ENCODE data around the gene UBE2E2.
"Not testable (repeated sequence)": the region's sequence is repeated elsewhere in the genome, so short reads cannot be mapped to it uniquely, and the experiment has no call there.

The UBE2E2 gene

DNA sequence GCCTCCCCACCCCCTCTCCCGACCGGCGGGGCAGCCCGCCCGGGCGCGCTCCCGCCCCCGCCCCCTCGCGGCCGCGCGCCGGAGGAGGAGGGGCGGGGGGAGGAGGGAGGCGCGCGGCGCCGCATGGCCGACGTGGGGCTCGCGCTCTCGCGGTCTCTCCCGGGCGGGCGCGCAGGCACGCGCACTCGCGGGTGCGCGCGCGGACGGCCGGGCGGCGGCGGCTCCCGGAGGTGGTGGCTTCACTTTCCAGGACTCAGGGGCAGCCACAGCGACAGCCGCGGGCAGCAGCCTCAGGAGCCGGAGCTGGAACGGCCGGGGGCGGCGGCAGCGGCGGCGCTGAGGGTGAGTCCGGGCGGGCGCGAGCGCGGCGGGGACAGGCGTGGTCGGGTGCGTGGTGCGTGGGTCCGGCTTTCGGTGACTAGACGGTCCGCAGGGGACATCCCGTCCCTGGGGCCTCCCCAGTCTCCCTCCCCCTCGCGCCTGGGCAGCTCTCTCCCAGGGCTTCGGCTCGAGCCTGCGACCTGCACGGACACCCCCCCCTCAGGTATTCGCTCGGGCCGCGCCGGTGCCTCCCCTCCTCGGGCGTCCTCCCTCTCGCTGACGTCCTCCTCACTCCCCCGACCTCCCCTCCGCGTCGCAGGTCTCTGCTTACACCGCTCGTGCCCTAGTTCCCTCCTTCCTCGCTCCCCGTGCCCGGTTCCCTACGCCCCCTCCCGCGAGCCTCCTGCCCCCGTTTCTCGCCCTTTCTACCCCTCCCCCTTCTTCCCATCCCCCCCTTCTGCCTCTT, at the start of gene UBE2E2:
Gene UBE2E2 (plus strand): TSS at position 407 of the 787 bp plus-strand sequence.
- no peak for FAIRE-seq

DNA sequence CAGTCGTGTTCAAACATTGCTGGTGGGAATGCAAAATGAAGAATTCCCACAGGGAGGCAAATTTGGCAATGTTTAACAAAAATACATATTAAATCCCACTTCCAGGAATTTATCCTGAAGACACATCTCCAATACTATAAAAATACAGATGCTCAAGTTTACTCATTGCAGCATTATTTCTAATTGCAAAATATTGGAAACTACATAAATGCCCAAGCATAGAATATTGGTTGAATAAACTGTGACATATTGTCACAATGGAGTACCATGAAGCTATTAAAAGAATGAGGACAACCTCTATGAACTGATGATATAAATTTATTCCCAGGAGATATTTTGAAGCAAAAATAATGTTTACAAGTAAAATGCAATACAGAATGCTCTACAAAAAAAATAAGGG, 49.7 kb upstream of the UBE2E2 start:
- no peak for FAIRE-seq

DNA sequence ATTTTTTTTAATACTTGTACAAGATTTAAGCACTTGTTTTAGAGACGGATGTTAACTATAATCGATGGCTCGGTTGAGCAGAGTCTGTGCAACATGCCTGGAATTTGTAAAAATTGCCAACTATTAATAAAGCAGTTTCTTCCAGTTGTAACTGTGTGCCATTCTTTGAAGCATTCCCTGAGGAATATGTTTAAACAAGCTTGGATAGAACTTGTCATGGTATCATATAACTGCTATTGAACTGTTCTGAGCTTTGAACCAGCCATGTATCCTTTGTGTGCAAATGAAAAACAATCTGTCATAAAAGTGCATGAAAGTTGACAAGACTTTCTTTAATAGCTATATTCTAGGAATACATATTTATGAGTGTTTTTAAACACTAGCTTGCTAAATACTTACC, 45.8 kb upstream of the UBE2E2 start:
- no peak for FAIRE-seq

DNA sequence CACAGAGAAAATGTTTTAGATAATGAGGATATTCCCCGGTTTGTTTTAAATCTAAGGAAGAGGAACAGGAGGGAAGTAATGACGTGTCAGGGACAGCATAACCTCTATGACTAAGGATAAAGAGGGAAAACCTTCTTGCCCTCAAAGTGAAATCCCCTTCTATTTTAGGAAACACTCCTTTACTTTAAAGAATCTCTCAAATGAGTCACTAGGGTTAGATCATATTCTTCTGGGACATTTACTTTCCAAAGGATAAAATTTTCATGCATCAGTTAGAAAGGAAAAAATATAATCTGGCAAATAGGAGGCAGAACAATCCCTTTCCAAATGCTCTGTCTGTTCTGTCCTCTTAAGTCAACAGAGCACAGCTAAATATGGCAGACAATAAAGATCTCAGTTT, 43.2 kb upstream of the UBE2E2 start:
- FAIRE-seq: no peak

DNA sequence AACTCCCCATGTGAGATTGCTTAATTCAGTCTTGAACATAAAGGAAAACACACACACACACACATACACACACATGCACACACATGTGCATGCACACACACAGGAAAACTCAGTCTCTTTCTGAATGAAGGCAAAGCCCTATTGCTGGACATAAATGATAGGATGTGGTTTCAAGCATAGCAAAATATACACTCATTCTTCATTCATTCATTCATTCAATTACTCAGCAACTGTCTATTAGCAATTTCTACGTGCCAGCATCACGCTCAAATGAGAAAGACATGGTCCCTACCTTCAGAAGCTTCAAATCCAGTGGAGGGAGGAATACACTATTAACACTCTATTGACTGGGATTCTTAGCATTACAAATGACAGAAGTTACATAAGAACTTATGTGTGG, 41.8 kb upstream of the UBE2E2 start:
- no peak for FAIRE-seq

DNA sequence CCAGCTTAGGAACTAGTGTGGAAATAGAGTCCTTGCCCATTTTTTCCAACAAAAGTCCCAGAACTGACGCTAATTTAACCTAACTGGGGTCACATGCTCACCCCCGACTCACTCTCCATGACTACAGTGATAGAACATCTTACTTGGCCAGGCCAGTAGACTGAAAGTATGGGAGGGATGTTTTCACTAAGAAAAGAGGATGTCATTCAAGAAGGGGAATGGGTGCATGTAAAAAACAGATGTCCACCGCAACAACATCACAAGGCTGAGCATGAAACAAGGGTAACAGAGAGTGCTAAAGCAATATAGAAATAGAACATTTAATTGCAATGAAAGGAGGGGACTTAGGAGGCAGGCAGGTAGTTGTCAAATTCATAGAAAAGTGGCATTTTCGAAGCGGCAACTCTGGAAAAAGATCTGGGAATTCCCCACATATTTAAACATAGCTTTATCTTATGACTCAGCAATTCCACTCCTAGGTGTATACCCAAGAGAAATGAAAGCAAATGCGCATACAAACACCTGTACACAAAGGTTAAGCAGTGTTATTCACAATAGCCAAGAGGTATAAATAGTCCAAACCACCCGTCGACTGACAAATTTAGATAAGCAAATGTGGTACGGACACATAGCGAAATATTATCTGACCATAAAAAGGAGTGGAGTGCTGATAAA, 41.1 kb upstream of the UBE2E2 start:
- no peak for FAIRE-seq

DNA sequence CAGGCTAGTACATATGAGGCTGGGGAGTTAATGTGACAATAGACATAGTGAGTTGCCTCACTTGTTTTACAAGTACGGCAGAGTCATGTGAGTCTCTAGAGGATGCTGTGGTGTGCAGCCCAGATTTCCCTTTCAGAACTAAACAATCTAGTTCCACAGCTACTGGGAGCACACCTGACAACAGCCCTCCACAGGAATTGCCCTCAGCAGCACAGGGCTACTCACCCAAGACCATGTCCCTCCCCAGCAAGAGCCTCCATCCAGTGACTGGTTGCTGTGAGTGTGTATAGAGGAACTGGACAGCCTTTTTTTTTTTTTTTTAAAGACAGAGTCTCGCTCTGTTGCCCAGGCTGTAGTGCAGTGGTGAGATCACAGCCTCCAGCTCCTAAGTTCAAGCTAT, 40.2 kb upstream of the UBE2E2 start:
- no peak for FAIRE-seq

DNA sequence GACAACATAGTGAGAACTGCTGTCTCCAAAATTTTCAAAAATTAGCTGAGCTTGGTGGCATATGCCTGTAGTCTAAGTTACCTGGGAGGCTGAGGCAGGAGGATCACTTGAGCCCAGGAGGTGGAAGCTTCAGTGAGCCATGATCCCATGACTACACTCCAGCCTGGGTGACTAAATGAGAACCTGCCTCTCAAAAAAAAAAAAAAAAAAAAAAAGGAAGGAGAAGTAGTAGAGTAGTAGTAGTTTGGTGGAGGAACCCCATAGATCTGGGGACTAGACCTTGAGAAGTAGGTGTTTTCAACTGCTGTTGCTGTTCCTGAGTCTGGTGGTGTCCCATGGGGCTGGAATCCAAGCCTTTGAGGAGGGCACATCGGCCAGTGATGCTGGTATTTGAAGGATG, 38.4 kb upstream of the UBE2E2 start:
- no peak for FAIRE-seq

DNA sequence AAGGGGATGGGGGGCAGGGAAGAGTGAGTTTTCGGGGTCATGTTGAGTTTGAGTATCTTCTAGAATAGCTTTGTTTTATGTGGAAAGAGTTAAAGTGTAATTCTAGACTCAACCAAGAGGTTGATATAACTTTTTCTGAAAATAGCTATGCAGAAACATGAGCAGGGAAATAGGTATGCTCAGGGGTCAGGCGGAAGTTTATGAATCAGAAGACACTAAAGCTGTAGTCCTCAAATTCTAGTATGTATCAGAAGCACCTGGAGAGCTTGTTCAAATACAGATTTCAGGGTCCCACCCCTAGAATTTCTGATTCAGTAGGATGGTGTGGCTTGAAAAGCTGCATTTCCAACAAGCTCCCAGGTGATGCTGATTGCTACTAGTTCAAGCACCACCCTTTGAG, 37.6 kb upstream of the UBE2E2 start:
- no peak for FAIRE-seq

DNA sequence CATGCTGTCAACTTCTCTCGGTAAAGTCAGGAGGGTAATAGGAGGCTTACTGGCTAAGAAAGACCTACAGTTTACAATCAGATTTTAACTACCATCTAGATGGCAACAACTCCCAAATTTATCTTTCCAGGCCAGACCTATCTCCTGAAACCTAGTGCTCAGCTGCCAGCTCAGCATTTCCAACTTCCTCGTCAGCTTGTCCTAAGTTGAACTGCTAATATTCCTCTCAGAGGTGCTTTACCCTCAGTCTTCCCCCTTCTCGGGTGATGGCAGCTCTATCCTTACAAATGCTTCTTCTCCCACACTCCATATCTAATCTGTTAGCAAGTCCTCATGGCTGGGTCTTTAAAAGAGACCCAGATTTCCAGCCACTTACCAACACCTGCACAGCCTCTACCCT, 36.9 kb upstream of the UBE2E2 start:
- no peak for FAIRE-seq

DNA sequence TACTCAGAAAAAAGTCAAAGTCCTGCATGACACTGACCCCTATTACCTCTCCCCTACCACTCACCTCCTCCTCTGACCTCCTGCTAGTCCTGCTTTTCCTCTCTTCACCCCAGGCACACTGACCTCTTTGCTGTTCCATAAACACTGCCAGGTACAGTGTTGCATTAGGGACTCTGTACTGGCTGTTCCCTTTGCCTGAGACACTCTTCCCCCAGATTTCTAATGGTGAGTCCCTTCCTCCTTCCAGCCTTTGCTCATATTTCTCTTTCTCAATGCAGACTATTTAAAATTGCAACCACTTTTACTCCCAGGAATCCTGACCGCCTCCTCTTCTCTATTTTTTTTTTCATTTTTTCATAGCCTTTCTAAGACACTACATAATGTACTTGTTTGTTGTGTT, 36.3 kb upstream of the UBE2E2 start:
- FAIRE-seq: no peak

DNA sequence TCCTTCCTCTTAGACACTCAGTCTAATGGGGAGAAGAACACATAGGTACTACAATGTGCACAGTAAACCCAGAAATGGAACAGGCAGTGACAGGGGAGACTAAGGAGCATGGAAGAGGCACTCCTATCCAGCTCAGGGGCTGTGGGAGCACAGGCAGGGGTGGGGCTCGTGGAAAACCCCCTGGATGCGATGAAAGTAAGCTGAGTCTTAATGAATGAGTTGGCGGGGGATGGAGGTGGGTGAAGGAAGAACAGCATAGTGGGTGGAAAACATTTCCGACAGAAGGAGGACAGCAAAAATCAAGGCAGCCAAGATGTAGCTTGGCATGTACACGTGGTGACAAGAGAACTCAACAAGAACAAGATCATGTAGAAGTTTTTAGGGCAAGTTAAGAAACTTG, 33.6 kb upstream of the UBE2E2 start:
- FAIRE-seq: no peak

DNA sequence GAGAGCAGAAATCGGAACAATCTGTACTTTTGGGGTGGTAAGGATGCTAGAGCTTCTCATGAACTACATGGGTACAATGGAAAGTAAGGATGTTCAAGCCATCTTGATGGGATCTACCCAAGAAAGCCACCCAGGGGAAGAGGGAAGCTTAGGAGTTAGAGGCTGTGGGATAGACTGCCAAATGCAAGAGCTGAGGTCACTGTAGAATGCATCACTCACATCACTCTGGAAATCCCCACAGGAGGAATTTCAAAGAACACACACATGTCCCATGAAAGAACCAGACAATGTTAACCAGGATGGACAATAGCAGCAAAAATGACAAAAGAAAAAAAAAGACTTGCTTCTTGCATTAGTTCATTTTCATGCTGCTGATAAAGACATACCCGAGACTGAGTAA, 32.8 kb upstream of the UBE2E2 start:
- no peak for FAIRE-seq

DNA sequence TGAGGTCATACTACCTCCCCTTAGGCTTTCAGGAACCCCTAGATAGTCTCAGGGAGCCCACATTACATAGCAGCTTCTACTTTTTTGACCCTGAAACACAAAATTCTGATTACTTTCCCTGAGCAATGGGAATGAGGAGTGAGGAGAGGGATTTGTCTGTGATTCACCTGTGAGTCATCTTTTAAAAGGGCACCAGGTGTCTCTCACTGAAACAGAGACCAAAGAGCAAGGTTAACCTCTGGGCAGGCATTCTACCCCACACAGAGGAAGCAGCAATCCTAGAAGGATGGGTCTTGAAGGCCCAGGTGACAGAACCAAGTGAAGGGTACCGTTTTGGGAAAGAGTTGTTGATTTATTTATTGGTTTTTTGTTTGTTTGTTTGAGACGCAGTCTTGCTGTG, 31.1 kb upstream of the UBE2E2 start:
- no peak for FAIRE-seq

DNA sequence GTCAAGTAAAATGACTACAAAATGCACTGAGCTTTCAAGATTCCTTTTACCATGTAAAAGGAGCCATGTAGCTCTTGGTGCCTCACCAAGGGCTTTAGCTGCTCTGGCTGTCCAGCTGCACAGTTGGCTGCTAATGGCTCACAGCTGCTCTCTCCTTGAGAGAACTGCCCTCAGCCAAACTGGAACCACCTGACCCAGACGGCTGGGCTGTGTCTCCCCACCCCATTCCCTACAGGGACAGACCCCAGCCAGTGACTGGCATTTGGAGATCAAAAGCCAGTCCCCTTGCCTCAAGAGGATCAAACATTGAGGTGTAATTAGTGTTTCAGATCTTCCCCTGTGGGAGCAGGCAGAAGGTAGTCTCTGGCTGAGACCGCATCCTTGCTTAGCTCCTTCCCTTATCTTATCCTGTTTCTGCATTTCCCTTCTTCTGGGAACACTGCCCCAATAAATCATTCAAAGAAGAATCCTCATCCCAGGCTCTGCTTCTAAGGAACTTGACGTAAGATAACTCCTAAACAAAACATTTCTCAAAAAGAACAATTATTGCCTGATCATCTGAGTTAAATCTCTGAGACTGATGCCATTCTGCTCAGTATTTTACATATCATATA, 28.6 kb upstream of the UBE2E2 start:
- no peak for FAIRE-seq

DNA sequence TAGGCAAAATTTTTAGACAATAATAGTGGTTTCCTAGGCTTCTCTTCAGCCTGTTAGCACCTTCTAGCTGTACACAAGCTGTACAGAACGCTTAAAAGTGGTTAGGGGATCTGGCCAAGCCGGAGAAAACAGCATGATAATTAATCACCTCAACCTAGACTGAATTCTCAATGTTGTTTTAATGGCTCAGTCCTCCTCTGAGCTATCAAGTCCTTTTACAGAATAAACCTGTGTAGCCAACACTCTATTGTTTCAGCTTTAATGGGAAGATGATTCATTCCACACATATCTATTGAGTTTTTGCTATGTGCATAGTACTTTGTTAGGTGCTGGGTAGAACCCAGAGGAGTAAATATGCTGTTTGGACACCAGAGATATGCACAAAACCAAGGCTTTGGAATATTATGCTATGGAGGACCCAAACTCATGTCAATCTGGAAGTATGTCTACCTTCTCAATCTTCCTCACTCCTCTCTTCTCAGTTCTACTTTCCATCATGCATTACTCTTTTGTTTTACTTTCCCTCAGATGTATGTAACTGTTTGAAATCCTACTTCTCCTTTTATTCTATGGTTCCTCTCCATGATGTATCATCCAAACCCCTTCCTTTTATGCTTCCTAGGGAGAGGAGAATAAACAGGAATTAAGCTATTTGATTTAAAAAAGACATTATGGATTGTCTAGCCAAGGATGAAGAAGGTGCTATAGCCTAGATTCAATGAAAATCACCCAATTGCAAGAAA, 27.6 kb upstream of the UBE2E2 start:
- FAIRE-seq: no peak

DNA sequence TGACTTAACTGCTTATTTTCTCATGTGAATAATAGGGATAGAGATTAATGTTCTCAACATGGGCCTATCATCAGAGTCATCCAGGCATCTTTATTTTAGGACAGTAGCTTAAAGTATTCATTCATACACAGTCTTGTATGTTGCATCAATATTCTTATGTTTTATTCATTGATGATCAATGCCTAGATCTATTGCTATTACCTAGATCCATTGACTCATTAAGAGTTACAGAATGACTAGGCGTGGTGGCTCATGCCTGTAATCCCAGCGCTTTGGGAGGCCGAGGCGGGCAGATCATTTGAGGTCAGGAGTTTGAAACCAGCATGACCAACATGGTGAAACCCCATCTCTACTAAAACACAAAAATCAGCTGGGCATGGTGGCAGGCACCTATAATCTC, 26.3 kb upstream of the UBE2E2 start:
- not testable (repeated sequence) for FAIRE-seq

DNA sequence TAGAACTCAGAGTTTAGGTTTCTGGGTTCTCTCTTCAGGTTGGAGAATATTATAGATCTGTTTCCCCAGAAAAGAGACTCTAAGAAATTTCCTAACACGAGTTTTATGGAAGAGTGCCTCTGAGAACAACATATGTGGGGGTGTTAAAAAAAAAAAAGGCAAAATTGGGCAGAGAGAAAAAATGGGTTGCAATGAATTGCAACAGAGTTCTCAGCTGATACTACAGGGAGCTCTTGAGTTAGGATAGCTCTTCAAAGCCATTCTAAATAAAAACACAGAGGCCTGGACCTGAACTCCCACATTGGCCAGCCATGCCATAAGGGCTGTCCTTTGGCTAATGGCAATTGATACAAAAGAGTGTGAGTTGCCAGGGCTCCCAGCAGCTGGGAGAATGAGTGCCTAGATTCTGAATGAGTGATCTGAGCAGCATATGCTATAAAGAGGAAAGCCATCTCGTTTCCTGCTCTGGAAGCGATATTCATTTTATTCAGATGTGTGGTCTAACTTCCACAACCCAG, 20.1 kb upstream of the UBE2E2 start:
- FAIRE-seq: no peak

DNA sequence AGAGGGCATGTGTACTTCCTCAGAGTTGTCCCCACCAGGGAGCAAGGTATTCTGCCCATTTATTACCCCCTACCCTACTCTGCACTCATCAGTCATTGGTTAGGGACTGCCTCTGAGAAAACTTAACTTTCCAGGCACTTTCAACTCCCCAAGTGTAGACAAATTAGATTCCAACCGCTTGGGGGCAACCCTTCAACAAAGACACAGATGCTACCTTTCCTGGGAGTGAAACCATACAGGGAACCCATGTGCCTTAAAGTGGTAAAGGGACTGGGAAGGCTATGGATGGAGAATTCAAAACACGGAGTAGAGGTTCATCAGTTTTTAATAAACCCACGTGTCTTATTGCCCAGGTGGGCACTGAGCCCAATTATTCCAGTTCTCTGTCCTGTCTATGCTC, 19.4 kb upstream of the UBE2E2 start:
- no peak for FAIRE-seq

DNA sequence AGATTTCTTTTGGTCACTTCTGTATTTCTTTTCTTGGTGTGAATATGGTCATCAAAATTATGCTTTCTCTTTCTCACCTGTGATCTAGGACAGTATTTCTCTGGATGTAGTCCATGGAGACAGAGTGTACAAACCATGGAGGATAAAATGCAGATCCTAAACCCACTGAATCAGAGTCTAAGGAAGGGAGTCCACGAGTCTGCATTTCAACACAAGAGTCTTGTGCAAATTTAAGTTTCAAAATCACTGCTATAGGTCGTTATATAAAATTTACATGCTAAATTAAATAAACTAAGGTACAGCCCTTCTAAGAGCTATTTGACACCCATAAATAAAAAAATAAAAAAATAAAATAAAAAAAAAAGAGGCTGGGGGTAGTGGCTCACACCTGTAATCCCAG, 17.3 kb upstream of the UBE2E2 start:
- FAIRE-seq: no peak

DNA sequence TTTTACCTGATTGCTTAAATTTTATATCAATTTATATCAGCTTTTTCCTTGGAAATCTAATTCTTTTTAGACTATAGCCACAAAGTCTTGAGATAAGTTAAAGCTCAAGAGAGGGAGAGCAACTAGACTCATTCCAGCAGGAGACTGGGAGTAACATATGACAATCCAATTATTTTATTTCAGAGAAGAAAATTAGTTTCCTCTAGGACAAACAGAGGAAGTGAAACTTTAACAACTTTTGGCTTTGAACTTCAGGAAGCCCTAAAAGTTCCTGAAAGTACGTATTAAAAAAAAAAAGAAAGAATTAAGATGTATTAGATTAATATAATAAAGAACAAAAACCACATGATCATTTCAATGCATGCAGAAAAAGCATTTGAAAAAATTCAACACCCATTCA, 13.9 kb upstream of the UBE2E2 start:
- FAIRE-seq: no peak

DNA sequence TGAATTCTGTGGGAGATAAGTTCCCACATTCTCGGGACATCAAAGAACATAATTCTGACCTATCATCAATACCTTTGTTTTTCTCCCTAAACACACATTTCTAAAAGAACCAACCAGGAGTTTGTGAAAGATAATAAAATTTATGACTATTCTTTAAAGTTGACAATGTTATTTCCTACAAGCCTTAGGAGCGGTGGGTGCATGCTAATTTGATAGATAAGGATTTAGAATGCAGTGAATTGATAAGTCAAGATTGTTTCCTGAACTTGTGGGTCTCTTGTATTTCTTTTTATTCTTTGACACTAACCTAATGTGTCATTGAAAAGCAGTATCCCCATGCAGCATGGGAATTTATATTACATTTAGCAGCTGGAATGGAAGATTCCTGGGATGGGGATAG, 10.3 kb upstream of the UBE2E2 start:
- FAIRE-seq: no peak

DNA sequence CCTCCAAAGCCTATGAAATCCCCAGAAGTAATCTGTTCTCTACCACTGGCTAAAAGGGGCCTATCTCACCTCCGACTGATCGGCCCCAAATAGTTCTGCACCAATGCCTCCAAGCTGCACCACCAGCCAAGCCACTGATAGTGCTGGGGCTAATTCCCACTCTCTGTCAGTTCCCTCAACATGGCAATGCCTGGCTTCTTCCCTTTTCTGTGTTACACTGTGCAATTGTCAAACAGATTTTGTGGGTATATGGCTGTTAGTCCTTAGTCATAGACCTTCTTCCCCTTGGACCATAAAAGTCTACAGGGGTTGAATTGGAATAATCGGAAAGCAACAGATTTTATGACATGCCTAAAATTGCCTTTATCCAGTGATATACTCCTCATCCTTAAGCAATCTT, 9.3 kb upstream of the UBE2E2 start:
- FAIRE-seq: no peak

All from colon (tissue), 2 donors.